SW 1271 (cell line): Measurements from ENCODE around the gene C16orf82.

Experiments
- DNase-seq, 2 experiments: peaks; one replicate each; lab custom pipeline; 2025; lab: John Stamatoyannopoulos, UW

The C16orf82 gene

GRCh38 chr16:27088216-27088615, 21.5 kb downstream of the C16orf82 start:
- no peak for DNase-seq

GRCh38 chr16:27096375-27096774, 29.6 kb downstream of the C16orf82 start:
- no peak for DNase-seq

GRCh38 chr16:27097800-27098230, 31.1 kb downstream of the C16orf82 start:
- no peak for DNase-seq

- no peak for DNase-seq
These were observed 31.8 kb downstream of the C16orf82 start for GRCh38 chr16:27098366-27099049.

- DNase-seq, result no peak
These were observed 36.2 kb downstream of the C16orf82 start for GRCh38 chr16:27102701-27103575.

- no peak for DNase-seq
These were observed 37.2 kb downstream of the C16orf82 start for GRCh38 chr16:27103954-27104353.

- no peak for DNase-seq
These were observed 39.6 kb downstream of the C16orf82 start for GRCh38 chr16:27106305-27106704.

- DNase-seq, result no peak
These were observed 40.5 kb downstream of the C16orf82 start for GRCh38 chr16:27107185-27107592.

GRCh38 chr16:27108051-27108770, 41.5 kb downstream of the C16orf82 start:
- DNase-seq, result no peak

GRCh38 chr16:27108826-27109665, 42.3 kb downstream of the C16orf82 start:
- DNase-seq, result no peak

GRCh38 chr16:27109666-27110523, 43.2 kb downstream of the C16orf82 start:
- peak in 1 of 2 experiments; percentile 27 for DNase-seq

- DNase-seq, result no peak
These were observed 43.8 kb downstream of the C16orf82 start for GRCh38 chr16:27110524-27110896.

GRCh38 chr16:27111486-27111885, 44.8 kb downstream of the C16orf82 start:
- no peak for DNase-seq

- DNase-seq, result no peak
These were observed 45.5 kb downstream of the C16orf82 start for GRCh38 chr16:27112093-27112811.

- DNase-seq, result no peak
These were observed 46.7 kb downstream of the C16orf82 start for GRCh38 chr16:27113341-27113841.

GRCh38 chr16:27114006-27114405, 47.3 kb downstream of the C16orf82 start:
- no peak for DNase-seq

- DNase-seq, result no peak
These were observed 51.8 kb downstream of the C16orf82 start for GRCh38 chr16:27118526-27118925.
